NCI-H2107 treated with DMSO at 0.1 percent for 48 hours (cell line): Measurements from ENCODE around the gene GPR143.

Experiments
- DNase-seq: peaks from one replicate; lab custom pipeline; 2025; ENCODE audit not compliant: unreplicated experiment; lab: John Stamatoyannopoulos, UW

Gene GPR143

DNA sequence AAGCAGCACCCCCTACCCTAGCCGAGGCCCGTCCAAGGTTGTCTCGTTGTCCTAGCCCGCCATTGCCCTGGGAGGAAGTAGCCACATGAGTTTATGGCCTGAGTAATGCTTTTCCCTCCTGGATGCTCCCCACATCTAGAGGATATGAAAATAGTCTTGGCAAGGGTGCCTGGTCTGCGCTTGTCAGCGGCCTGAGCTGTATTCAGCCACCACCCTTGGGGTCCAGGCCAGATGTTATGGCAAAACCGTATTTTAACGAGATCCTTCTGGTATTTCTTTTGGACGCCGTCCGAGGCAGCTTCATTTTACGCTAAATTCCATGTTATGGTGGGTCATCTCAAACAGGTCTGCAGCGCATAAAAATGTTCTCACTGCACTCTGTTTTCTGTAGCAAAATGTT lies 89.3 kb downstream of the GPR143 start:
- no peak for DNase-seq
